ENCODE data around the gene KRTAP5-7.

KRTAP5-7 gene

GRCh38 chr11:71495286-71496230 lies 31.5 kb upstream of the KRTAP5-7 start:
- no peak for DNase-seq (ENCODE audit: low read depth in 4 of 4, low spot score in 1 of 4)

- no peak for DNase-seq (ENCODE audit: low read depth in 4 of 4, low spot score in 1 of 4)
These were observed 30.6 kb upstream of the KRTAP5-7 start for GRCh38 chr11:71496421-71496820.

DNA sequence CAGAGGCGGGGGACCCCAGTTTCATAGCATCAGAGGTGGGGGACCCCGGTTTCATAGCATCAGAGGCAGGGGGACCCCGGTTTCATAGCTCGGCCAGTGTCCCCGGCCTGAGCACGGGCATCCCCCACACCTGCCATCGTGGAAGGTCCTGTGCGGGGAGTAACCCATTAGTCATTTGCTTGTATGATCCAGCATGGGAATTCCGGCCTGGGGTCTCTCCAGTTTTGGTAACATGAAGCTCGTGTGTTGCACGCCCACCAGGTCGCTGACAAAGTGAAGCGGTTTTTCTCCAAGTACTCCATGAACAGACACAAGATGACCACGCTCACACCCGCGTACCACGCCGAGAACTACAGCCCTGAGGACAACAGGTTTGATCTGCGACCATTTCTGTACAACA lies 29.0 kb upstream of the KRTAP5-7 start:
- DNase-seq (ENCODE audit: low read depth in 4 of 4, low spot score in 1 of 4) = no peak

DNA sequence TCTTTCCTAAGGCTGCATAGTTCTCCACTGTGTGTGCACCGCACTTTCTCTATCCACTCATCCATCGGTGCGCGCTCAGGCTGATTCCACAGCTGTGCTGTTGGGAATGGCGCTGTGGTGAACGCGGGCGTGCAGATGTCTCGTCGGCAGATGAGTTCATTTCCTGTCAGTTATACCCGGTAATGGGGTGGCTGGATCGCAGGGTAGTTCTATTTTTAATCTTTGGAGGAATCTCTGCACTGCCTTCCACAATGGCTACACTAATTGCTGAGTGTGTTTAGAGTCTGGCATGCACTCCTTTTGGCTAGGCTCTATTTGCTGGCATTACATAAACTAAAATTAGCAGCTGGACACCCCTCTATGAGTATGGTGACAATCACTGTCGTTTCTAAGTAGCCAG lies 27.9 kb upstream of the KRTAP5-7 start:
- no peak for DNase-seq (ENCODE audit: low read depth in 4 of 4, low spot score in 1 of 4)

DNA sequence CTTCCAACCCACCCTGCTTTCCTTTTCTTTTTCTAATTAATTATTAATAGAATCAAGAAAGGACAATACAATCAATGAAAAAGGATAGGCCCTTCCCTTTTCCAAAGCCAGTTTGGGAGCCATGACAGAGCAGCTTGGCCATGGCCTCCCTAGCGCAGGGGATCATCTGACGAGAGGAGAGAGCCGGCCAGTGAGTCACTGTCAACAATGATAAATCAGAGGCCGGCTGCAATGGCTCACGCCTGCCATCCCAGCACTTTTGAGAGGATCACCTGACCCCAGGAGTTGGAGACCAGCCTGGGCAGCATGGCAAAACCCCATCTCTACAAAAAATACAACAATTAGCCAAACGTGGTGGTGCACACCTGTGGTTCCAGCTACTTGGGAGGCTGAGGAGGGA lies 27.5 kb upstream of the KRTAP5-7 start:
- no peak for DNase-seq (ENCODE audit: low read depth in 4 of 4, low spot score in 1 of 4)

- no peak for DNase-seq (ENCODE audit: low read depth in 4 of 4, low spot score in 1 of 4)
These were observed 26.5 kb upstream of the KRTAP5-7 start for GRCh38 chr11:71500601-71501021.

GRCh38 chr11:71501071-71501985 lies 25.7 kb upstream of the KRTAP5-7 start:
- DNase-seq (ENCODE audit: low read depth in 4 of 4, low spot score in 1 of 4) = no peak

- DNase-seq (ENCODE audit: low read depth in 4 of 4, low spot score in 1 of 4) = no peak
These were observed 25.0 kb upstream of the KRTAP5-7 start for GRCh38 chr11:71502026-71502425.

DNA sequence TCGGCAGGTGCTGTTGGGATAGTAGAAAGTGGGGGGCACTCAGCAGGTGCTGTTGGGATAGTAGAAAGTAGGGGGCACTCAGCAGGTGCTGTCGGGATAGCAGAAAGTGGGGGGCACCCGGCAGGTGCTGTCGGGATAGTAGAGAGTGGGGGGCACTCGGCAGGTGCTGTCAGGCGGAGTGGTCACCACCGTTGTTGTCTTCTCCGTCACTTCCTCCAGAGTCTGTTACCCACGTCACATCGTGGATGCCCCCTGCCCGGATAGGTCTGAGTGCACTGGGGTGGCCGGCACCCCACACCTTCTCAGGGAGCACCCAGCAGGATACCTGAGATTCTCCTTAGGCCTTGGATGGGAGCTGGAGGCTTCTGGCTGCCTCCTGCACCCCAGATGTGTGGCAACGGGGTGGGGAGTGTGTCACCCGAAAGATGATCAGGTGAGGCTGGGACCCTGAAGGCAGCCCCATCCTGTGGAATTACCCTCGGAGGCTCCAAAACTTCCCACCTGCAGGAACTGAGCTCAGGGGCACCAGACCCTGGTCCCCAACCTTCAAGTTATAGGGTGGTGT lies 24.1 kb upstream of the KRTAP5-7 start:
- no peak for DNase-seq (ENCODE audit: low read depth in 4 of 4, low spot score in 1 of 4)

DNA sequence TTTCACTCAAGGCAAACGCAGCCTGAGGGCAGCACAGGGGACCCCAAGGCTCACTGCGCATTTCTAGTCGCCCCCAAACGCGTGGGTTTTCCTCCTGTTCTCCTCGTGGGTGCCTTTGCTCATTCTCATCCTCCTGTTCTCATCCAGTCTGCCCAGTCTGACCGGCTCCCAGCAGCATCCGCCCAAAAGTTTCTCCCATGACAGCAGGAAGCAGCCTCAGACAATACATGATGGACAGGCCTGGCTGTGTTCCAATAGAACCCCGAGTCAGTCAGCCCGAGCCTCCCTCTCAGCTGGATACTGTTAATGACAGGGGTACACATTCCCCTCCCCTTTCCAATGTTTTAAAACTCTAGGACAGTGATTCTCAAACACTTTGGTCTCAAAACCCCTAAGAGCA lies 22.5 kb upstream of the KRTAP5-7 start:
- no peak for DNase-seq (ENCODE audit: low read depth in 4 of 4, low spot score in 1 of 4)

- no peak for DNase-seq (ENCODE audit: low read depth in 4 of 4, low spot score in 1 of 4)
These were observed 22.1 kb upstream of the KRTAP5-7 start for GRCh38 chr11:71505001-71505400.

DNA sequence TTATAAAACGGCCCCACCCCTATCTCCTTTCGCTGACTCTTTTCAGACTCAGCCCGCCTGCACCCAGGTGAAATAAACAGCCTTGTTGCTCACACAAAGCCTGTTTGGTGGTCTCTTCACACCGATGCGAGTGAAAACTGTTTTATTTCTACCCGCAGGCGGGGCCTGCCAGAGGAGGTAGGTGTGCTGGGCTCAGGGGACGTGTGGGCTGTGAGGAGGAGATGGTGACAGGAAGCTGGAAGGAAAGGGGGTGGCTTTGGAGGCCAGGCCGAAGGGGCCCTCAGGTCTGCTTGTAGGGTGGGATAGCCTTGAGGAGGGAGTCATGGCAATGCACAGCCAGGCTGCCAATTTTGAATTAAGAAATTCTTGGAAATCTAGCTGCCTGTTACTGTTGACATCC lies 21.3 kb upstream of the KRTAP5-7 start:
- no peak for DNase-seq (ENCODE audit: low read depth in 4 of 4, low spot score in 1 of 4)

- no peak for DNase-seq (ENCODE audit: low read depth in 4 of 4, low spot score in 1 of 4)
These were observed 20.0 kb upstream of the KRTAP5-7 start for GRCh38 chr11:71507102-71507501.

GRCh38 chr11:71518506-71519471 lies 8.3 kb upstream of the KRTAP5-7 start:
- no peak for DNase-seq (ENCODE audit: low read depth in 4 of 4, low spot score in 1 of 4)

DNA sequence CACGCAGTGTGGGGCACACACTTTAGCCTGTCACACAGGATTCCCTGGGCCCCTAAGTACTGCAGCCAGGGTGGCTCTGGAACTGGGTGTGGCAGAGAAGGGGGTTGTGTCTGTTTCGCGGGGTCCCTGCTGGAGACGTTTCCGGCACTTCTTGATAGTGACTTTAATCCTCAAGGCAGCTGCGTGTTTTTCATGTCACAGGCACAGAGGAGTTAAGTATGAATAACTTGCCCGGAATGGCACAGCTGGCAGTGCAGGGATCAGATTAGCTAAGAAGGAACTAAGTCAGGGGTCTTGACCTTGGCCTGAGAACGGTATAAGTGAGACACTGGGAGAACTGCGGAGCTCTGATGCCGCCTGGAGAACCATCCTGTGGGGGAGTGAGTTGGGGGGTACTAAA lies 7.5 kb upstream of the KRTAP5-7 start:
- no peak for DNase-seq (ENCODE audit: low read depth in 4 of 4, low spot score in 1 of 4)

GRCh38 chr11:71525188-71525937 lies 1.7 kb upstream of the KRTAP5-7 start:
- no peak for DNase-seq (ENCODE audit: low read depth in 4 of 4, low spot score in 1 of 4)

DNA sequence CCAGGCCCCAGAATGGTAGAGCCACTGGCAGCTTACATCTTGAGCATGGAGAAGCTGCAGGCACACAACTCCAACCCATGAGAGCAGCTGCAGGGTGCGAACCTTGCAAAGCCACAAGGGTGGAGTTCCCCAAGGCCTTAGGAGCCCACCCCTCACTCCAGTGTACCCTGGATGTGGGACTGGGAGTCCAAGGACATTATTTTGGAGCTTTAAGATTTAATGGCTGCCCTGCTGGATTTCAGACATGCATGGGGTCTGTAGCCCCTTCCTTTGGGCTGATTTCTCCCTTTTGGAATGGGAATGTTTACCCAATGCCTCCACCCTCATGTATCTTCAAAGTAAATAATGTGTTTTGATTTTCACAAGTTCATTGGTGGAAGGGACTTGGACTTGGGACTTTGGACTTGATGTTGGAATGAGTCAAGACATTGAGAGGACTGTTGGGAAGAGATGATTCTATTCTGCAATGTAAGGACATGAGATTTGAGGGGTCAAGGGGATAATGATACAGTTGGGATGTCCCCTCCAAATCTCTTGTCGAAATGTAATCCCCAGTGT lies 1.1 kb upstream of the KRTAP5-7 start:
- DNase-seq (ENCODE audit: low read depth in 4 of 4, low spot score in 1 of 4) = no peak

- no peak for DNase-seq (ENCODE audit: low read depth in 4 of 4, low spot score in 1 of 4)
These were observed 626 bp downstream of the KRTAP5-7 start for GRCh38 chr11:71527576-71528210.

- DNase-seq (ENCODE audit: low read depth in 4 of 4, low spot score in 1 of 4) = no peak
These were observed 3.5 kb downstream of the KRTAP5-7 start for GRCh38 chr11:71530602-71531001.

Data from stimulated activated CD4-positive, alpha-beta T cell treated with anti-CD3 and anti-CD28 coated beads, Interleukin-1b, Interleukin-23, amount 100 ng/mL, for 24 hours (primary cell).